Measurements from ENCODE around the gene CHAF1A. TPM values are rescaled to one million over a fixed set of nuclear protein-coding genes. Genes with fewer than 3 reads are reported as not detected.

CHAF1A gene
- total RNA-seq, 1 experiment from 2014 or later, result 16.7 TPM

DNA sequence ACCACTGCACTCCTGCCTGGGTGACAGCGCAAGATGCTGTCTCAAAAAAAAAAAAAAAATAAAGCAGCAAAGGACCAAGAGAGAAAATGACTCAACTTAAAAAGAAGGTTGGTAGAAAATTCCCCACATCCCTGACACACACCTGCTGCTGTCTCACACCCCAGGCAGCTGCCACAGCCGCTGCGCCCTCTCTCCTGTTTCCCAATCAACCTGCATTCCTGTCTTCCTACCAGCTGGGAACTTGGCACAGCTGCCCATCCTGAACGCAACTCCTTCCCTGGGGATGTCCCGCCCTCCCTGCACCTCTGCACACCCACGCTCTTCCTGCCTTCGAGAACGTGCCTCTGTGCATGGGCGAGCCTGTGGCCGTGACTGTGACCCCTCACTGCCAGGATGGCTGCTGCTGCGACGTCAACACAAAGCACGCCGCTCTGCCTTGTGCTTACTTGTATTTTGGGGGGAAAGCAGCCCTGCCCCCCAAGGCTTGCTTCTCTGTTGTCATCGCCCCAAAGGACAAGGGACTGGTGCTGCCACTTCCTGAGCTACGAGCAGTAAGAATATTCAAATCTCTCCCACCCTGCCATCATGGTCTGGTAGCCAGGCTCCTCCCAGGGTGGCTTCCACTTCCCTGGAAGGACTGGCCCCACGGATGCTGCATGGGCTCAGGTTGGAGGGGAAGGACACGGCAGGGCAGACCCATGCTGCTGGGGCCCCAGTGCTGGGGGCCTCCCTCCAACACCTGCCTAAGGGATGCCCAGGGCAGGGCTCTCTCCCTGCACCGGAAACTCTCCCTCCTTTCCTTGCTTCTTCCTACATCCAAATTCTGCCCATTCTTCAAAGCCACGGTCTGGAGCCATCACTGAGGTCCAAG is 22.8 kb upstream of the CHAF1A start:
- H3K4me3 Mint-ChIP-seq (ENCODE audit: unreplicated experiment), result peak overlapping the region; percentile 64
- no peaks in the 10 kb centered on the region for H3K9me3 Mint-ChIP-seq (ENCODE audit: unreplicated experiment)
- peaks cover 23% of the 10 kb centered on the region for H3K36me3 Mint-ChIP-seq (ENCODE audit: insufficient read depth, unreplicated experiment)
- H3K4me1 Mint-ChIP-seq (ENCODE audit: insufficient read depth, unreplicated experiment), result peaks cover 59% of the 10 kb centered on the region
- no peaks in the 10 kb centered on the region for H3K27me3 Mint-ChIP-seq (ENCODE audit: insufficient read depth, unreplicated experiment)
- POLR2A ChIA-PET, result interaction anchor here (0.5 to 7.9 kb wide), 9 partner anchors 9 to 1297 kb away, joined by 3 to 93 read pairs (median 6); partner anchors contain the start of genes CHAF1A, MPND and SH3GL1
- H3K27ac Mint-ChIP-seq (ENCODE audit: low read depth, unreplicated experiment), result peak overlapping the region; percentile 84
- CTCF ChIA-PET, result interaction anchor here (1.2 to 2.0 kb wide), 2 partner anchors 22 to 27 kb away, joined by 6 to 12 read pairs; partner anchors contain the start of genes CHAF1A and SH3GL1
- TF ChIP-seq, protein P1, sequence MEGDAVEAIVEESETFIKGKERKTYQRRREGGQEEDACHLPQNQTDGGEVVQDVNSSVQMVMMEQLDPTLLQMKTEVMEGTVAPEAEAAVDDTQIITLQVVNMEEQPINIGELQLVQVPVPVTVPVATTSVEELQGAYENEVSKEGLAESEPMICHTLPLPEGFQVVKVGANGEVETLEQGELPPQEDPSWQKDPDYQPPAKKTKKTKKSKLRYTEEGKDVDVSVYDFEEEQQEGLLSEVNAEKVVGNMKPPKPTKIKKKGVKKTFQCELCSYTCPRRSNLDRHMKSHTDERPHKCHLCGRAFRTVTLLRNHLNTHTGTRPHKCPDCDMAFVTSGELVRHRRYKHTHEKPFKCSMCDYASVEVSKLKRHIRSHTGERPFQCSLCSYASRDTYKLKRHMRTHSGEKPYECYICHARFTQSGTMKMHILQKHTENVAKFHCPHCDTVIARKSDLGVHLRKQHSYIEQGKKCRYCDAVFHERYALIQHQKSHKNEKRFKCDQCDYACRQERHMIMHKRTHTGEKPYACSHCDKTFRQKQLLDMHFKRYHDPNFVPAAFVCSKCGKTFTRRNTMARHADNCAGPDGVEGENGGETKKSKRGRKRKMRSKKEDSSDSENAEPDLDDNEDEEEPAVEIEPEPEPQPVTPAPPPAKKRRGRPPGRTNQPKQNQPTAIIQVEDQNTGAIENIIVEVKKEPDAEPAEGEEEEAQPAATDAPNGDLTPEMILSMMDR (IDR thresholded peaks at IDR 0.05; ENCODE audit: unreplicated experiment), result no peak
- BruUV-seq (replicated peaks), result no TSS peak
- intact Hi-C loops (cut with micrococcal nuclease), result no loop called here
- peak; percentile 99 for DNase-seq (ENCODE audit: unreplicated experiment)

DNA sequence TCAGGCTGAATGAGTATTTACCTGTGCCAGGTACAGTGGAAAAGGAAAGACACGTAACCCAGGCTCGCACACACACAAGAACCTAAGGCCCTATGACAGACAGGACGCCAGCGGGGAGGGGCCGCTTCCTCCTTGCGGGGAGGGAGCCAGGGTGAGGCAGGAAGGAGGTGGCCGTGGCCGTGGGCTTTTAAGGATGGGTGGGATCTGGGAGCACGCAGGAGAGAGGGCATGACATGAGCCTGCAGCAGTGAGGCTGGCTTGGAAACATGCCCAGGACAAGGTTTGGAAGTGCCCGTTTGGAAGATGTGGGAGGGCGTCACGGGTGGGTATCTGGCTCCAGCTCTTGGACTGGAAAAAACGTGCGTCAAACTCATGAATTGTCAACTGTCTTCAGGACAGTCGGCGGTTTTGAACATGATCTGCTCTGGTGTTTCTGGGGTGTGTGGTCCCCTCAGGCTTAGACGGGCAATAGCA is 22.1 kb upstream of the CHAF1A start:
- ChIA-PET POLR2A (interaction anchor here (1.8 to 7.9 kb wide), 5 partner anchors 11 to 37 kb away, joined by 6 to 93 read pairs (median 12); partner anchors contain the start of genes CHAF1A, MPND and SH3GL1), CTCF (interaction anchor here (0.7 to 1.2 kb wide), 2 partner anchors 21 to 27 kb away, joined by 3 to 6 read pairs; no protein-coding TSS in a partner anchor)
- intact Hi-C loops (cut with micrococcal nuclease), result no loop called here
- DNase-seq (ENCODE audit: unreplicated experiment), result peak; percentile 34
- TF ChIP-seq, protein P1 (IDR thresholded peaks at IDR 0.05; ENCODE audit: unreplicated experiment), result no peak
- Mint-ChIP-seq H3K4me1 (ENCODE audit: insufficient read depth, unreplicated experiment) (peaks cover 57% of the 10 kb centered on the region), H3K4me3 (ENCODE audit: unreplicated experiment) (peak overlapping the region; percentile 64), H3K9me3 (ENCODE audit: unreplicated experiment) (no peaks in the 10 kb centered on the region), H3K27ac (ENCODE audit: low read depth, unreplicated experiment) (peak overlapping the region; percentile 84), H3K36me3 (ENCODE audit: insufficient read depth, unreplicated experiment) (peaks cover 29% of the 10 kb centered on the region), H3K27me3 (ENCODE audit: insufficient read depth, unreplicated experiment) (no peaks in the 10 kb centered on the region)
- no TSS peak for BruUV-seq (replicated peaks)

DNA sequence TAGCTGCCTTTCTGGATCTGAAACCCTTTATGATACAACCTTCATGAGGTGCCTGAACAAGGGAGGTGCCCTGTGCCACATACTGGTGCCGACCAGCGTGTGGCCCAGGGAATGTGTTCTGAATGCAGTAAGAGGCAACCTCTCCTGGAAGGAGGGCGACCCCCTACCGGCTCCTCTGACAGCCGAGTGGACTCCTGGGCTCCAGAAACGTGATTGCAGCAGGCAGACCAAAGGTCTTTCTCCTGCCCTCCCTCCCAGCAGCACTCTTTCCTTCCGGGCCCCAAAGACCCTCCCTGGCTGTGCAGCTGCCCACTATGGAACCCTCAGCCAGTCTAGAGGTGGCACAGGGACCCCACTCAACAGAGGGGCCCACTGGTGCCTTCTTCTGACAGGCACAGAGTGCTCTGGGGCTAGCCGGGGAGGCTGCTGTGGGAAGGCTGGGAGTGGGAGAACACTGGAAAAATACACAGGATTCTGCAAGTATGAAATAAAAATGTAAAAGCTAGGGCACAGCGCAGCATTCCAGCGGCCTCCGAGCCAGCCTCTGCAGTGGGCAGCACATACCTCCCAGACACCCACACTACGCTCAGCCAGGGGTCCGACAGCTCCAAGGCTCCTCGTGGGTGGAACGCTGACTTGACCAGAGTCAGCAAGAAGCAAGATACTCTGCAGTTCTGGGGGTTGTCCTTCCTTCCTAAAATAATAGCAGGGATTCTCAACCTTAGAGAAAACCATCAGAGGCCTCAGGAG is 17.0 kb upstream of the CHAF1A start:
- no peak overlapping the region for H3K4me3 Mint-ChIP-seq (ENCODE audit: unreplicated experiment)
- ChIA-PET CTCF (interaction anchor here (0.6 kb wide), 2 partner anchors 399 to 526 kb away, joined by 3 to 4 read pairs; no protein-coding TSS in a partner anchor), POLR2A (interaction anchor here (0.6 to 1.5 kb wide), 2 partner anchors 15 to 49 kb away, joined by 4 to 5 read pairs; partner anchors contain the start of gene SH3GL1)
- H3K9me3 Mint-ChIP-seq (ENCODE audit: unreplicated experiment), result no peaks in the 10 kb centered on the region
- peaks cover 40% of the 10 kb centered on the region for H3K36me3 Mint-ChIP-seq (ENCODE audit: insufficient read depth, unreplicated experiment)
- H3K4me1 Mint-ChIP-seq (ENCODE audit: insufficient read depth, unreplicated experiment), result peaks cover 33% of the 10 kb centered on the region
- DNase-seq (ENCODE audit: unreplicated experiment), result no peak
- H3K27ac Mint-ChIP-seq (ENCODE audit: low read depth, unreplicated experiment), result no peak overlapping the region
- no TSS peak for BruUV-seq (replicated peaks)
- intact Hi-C loops (cut with micrococcal nuclease), result no loop called here
- H3K27me3 Mint-ChIP-seq (ENCODE audit: insufficient read depth, unreplicated experiment), result no peaks in the 10 kb centered on the region
- TF ChIP-seq, protein P1 (IDR thresholded peaks at IDR 0.05; ENCODE audit: unreplicated experiment), result no peak
